ENCODE data around the gene HEPHL1.
"Not testable (repeated sequence)": the region's sequence is repeated elsewhere in the genome, so short reads cannot be mapped to it uniquely, and the experiment has no call there.

Gene HEPHL1

GRCh38 chr11:94089341-94089740 lies 68.2 kb downstream of the HEPHL1 start:
- no peak for DNase-seq

GRCh38 chr11:94090401-94090800 lies 69.2 kb downstream of the HEPHL1 start:
- DNase-seq, result no peak

- DNase-seq, result no peak
Observed at GRCh38 chr11:94091091-94091490, 69.9 kb downstream of the HEPHL1 start.

GRCh38 chr11:94100253-94100652 lies 79.1 kb downstream of the HEPHL1 start:
- no peak for DNase-seq

GRCh38 chr11:94103471-94103870 lies 82.3 kb downstream of the HEPHL1 start:
- DNase-seq, result no peak

- no peak for DNase-seq
Observed at GRCh38 chr11:94104734-94105133, 83.6 kb downstream of the HEPHL1 start.

- no peak for DNase-seq
Observed at GRCh38 chr11:94106716-94107115, 85.6 kb downstream of the HEPHL1 start.

- DNase-seq, result no peak
Observed at GRCh38 chr11:94107363-94107762, 86.2 kb downstream of the HEPHL1 start.

- no peak for DNase-seq
Observed at GRCh38 chr11:94111241-94111640, 90.1 kb downstream of the HEPHL1 start.

- no peak for DNase-seq
Observed at GRCh38 chr11:94111660-94112059, 90.5 kb downstream of the HEPHL1 start.

- no peak for DNase-seq
Observed at GRCh38 chr11:94112206-94112953, 91.2 kb downstream of the HEPHL1 start.

- DNase-seq, result no peak
Observed at GRCh38 chr11:94117197-94117574, 96.0 kb downstream of the HEPHL1 start.

- no peak for DNase-seq
Observed at GRCh38 chr11:94117871-94118270, 96.7 kb downstream of the HEPHL1 start.

GRCh38 chr11:94119676-94120075 lies 98.5 kb downstream of the HEPHL1 start:
- DNase-seq, result not testable (repeated sequence)

GRCh38 chr11:94120516-94120915 lies 99.4 kb downstream of the HEPHL1 start:
- not testable (repeated sequence) for DNase-seq

- no peak for DNase-seq
Observed at GRCh38 chr11:94120946-94121345, 99.8 kb downstream of the HEPHL1 start.

GRCh38 chr11:94125407-94126115 lies 104.4 kb downstream of the HEPHL1 start:
- DNase-seq, result no peak

- DNase-seq, result no peak
Observed at GRCh38 chr11:94127638-94128037, 106.5 kb downstream of the HEPHL1 start.

GRCh38 chr11:94128291-94128745 lies 107.2 kb downstream of the HEPHL1 start:
- no peak for DNase-seq

GRCh38 chr11:94128746-94129511 lies 107.8 kb downstream of the HEPHL1 start, which contains the start of gene PANX1:
Gene PANX1, plus strand, starts transcription at chr11:94128841. Its CDS starts 472 bp downstream, at chr11:94129313.
- peak; percentile 91 for DNase-seq

- no peak for DNase-seq
Observed at GRCh38 chr11:94129512-94130297, 108.6 kb downstream of the HEPHL1 start.

GRCh38 chr11:94130298-94131046 lies 109.3 kb downstream of the HEPHL1 start:
- no peak for DNase-seq
